HCT116 (cell line): ENCODE data around the gene GPS2.

ENCODE experiments used
- CBX3 ChIP-seq: IDR thresholded peaks from 2 replicates; pipeline ENCODE4 v1.6.1; 2012; ENCODE audit warnings: low read depth
- CEBPB ChIP-seq: IDR thresholded peaks from 2 replicates; pipeline ENCODE4 v1.6.1; 2012; ENCODE audit warnings: low read depth
- CTCF ChIP-seq, 3 experiments: fragments of 200-600 bp in 1 of 3; sonication (generic) in 1 of 3; IDR thresholded peaks in 2 of 3; conservative IDR thresholded peaks in 1 of 3; 2 replicates each; pipeline ENCODE4 v1.5.1; 2012 to 2017; ENCODE audit warnings: low read depth in 2 of 3, low read length in 2 of 3, antibody characterized with exemption in 1 of 3, borderline replicate concordance in 1 of 3, control low read depth in 1 of 3, mild to moderate bottlenecking in 1 of 3, mixed read lengths in 1 of 3, mixed run types in 1 of 3, moderate library complexity in 1 of 3; ENCODE audit not compliant: insufficient read depth in 1 of 3
- EZH2 ChIP-seq: fragments of 200-600 bp; sonication (generic); IDR thresholded peaks from 2 replicates; pipeline ENCODE4 v1.6.1; 2017; ENCODE audit warnings: antibody characterized with exemption, mixed run types
- FOSL1 ChIP-seq: IDR thresholded peaks from 2 replicates; pipeline ENCODE4 v1.6.1; 2012; ENCODE audit warnings: low read depth
- POLR2A ChIP-seq: IDR thresholded peaks from 2 replicates; pipeline ENCODE4 v1.7.0; 2011; ENCODE audit warnings: borderline replicate concordance; ENCODE audit not compliant: insufficient read depth, insufficient read length; ENCODE audit errors: extremely low read depth
- POLR2AphosphoS5 ChIP-seq: IDR thresholded peaks from 2 replicates; pipeline ENCODE4 v1.6.1; 2011; ENCODE audit warnings: mild to moderate bottlenecking, low read depth, low read length, moderate library complexity
- RAD21 ChIP-seq: IDR thresholded peaks from 2 replicates; pipeline ENCODE4 v1.6.1; 2012; ENCODE audit warnings: low read depth, mild to moderate bottlenecking
- REST ChIP-seq: IDR thresholded peaks from 2 replicates; pipeline ENCODE4 v1.6.1; 2012; ENCODE audit warnings: low read depth
- SIN3A ChIP-seq: IDR thresholded peaks from 2 replicates; pipeline ENCODE4 v1.6.1; 2012; ENCODE audit warnings: low read depth
- ZBTB33 ChIP-seq: IDR thresholded peaks from 2 replicates; pipeline ENCODE4 v1.6.1; 2011; ENCODE audit warnings: mild to moderate bottlenecking, low read length, moderate library complexity; ENCODE audit not compliant: insufficient replicate concordance; ENCODE audit errors: extremely low read depth
- ZFX ChIP-seq: fragments of 450-650 bp; IDR thresholded peaks from 2 replicates; pipeline ENCODE4 v1.6.1; 2017

GRCh38 chr17:7317161-7317803 is 2.1 kb upstream of the GPS2 start:
- TF ChIP-seq ZFX (no peak), CBX3 (no peak), CTCF (IDR thresholded peaks at IDR 0.05 in 2 of 3, conservative IDR thresholded peaks at IDR 0.05 in 1 of 3; ENCODE audit: borderline replicate concordance in 1 of 3, insufficient read depth in 1 of 3, low read depth in 2 of 3, low read length in 2 of 3) (no peak), POLR2AphosphoS5 (no peak), POLR2A (no peak), RAD21 (no peak), FOSL1 (no peak), ZBTB33 (no peak), EZH2 (no peak), SIN3A (no peak), CEBPB (no peak), REST (no peak)
